IPS-18a (cell line): ENCODE results near the gene DNAJC25.
A peak's percentile ranks its signal among the peaks of the same experiment; 100 is the strongest.

Source experiments
- H3K27ac ChIP-seq: one replicate; pipeline ENCODE4 v1.5.1; 2013; ENCODE audit warnings: low read length
- H3K27me3 ChIP-seq: one replicate; pipeline ENCODE4 v1.6.1; 2013; ENCODE audit warnings: mild to moderate bottlenecking, low read length; ENCODE audit not compliant: control insufficient read depth, insufficient read depth
- H3K36me3 ChIP-seq: one replicate; pipeline ENCODE4 v1.6.1; 2013; ENCODE audit warnings: low read depth, low read length; ENCODE audit not compliant: control insufficient read depth
- H3K4me1 ChIP-seq: one replicate; pipeline ENCODE4 v1.6.1; 2013; ENCODE audit warnings: low read depth, low read length; ENCODE audit not compliant: control insufficient read depth
- H3K4me3 ChIP-seq: one replicate; pipeline ENCODE4 v1.5.1; 2013; ENCODE audit warnings: low read length
- H3K9ac ChIP-seq: one replicate; pipeline ENCODE4 v1.6.1; 2013; ENCODE audit warnings: mild to moderate bottlenecking, low read length, moderate library complexity
- H3K9me3 ChIP-seq: one replicate; pipeline ENCODE4 v1.6.1; 2013; ENCODE audit warnings: low read depth, low read length; ENCODE audit not compliant: control insufficient read depth

The DNAJC25 gene

DNA sequence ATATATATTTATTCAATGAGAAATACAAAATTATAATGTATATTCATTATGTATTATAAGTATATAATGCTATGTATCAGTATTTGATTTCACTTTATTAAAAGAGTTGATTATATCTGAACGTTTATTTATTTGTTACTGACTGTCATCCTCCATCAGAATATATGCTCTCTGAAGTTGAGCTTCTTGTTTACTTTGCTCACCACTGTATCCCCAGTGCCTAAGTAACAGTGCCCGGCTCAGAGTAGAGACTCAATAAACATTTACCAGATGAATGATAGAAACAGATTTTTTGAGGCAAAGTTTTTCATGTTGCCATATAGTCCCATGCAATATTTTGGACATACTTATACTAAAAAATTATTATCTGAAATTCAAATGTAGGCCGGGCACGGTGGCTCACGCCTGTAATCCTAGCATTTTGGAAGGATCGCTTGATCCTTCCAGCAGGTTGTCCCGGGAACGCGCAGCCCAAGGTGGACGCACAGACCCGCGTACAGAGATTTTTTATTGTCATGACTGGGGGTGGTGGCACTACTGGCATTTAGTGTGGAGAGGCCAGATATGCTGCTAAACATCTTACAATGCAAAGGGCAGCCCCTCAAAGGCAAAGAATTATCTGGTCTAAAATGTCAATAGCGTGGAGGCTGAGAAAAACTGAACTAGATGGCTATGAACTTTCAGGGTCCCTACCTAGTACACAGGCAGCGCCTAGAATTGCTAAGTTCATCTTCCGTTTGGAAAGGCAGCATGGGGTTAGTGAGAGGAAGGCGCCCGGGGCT is 761 bp upstream of the DNAJC25 start:
- H3K4me3 ChIP-seq, result peak overlapping the region; percentile 90
- no peak overlapping the region for H3K27ac ChIP-seq

DNA sequence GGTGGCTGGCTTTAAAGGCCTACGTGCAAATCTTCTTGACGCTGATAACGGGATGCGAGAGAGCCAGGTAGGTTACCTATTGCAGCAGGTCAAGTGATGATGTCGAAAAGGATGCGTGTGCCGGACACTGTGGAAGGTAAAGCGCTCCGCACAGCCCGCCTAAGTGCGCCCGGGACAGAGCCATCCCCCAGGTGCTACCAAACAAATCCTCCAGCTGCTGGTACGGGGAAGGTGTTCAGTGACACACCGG is 245 bp upstream of the DNAJC25 start:
- H3K27ac ChIP-seq, result no peak overlapping the region

More for the DNA sequence above, 761 bp upstream of the DNAJC25 start:
- H3K9me3 ChIP-seq, result no peaks in the 10 kb centered on the region
- no peaks in the 10 kb centered on the region for H3K27me3 ChIP-seq
- peak overlapping the region; percentile 86 for H3K9ac ChIP-seq
- peaks cover 6% of the 10 kb centered on the region for H3K4me1 ChIP-seq
- no peaks in the 10 kb centered on the region for H3K36me3 ChIP-seq

DNA sequence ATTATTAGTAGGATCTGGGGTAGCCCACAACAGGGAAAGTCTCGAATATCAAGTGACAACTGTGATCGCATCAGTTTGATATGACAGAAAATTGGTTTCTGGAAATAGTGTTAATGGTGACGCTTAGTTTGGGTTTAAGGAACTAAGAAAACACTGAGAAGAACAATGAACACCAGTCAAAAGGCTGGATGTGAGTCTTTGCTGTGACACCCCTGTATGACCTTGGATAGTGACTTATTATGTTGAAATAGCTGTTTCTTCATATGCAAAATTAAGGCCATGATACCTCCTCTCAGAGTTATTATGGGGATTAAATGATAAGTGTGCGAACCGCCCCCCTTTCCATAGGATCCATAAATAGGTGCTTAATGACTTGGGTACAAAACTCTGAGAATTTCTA is 926 bp downstream of the DNAJC25 start:
- Histone ChIP-seq H3K27me3 (no peaks in the 10 kb centered on the region), H3K36me3 (no peaks in the 10 kb centered on the region), H3K4me3 (peak overlapping the region; percentile 90), H3K9ac (peak overlapping the region; percentile 86), H3K27ac (peak overlapping the region; percentile 13), H3K9me3 (no peaks in the 10 kb centered on the region), H3K4me1 (peaks cover 6% of the 10 kb centered on the region)

More for the DNA sequence above, 245 bp upstream of the DNAJC25 start:
- Histone ChIP-seq H3K9ac (peak overlapping the region; percentile 86), H3K36me3 (no peaks in the 10 kb centered on the region), H3K4me3 (peak overlapping the region; percentile 90), H3K4me1 (peaks cover 6% of the 10 kb centered on the region), H3K9me3 (no peaks in the 10 kb centered on the region), H3K27me3 (no peaks in the 10 kb centered on the region)

DNA sequence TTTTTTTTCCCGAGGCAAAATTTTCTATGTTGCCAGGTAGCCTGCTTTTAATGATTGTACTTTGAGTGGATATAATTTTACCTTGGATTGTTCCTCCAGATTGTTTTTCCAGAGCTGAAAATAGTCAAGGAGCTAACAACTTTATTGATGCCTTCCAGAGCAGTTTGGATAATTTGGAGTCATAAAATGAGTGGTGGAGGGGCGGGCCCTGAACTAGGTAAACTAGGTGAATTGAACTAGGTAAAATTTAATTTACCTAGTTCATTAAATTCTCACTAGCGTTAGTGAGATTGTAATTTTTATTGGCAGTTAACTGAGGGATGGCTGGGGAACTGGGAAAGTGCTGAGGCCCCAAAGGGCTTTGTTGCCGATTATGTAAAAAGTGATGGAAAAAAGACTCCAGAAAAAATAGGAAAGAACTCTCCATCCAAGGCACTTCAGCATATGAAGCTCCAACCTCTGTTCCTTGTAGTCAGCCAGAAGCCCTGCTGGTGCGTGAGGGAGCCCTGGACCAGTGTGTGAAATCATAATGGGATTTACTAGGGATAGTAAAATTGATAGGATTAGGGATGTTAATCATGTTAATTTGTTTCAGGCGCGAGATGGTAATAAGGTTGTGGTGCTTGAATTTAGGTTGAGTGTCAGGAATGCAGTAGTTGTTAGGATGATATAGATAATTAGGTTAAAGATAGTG is 1.7 kb downstream of the DNAJC25 start:
- Histone ChIP-seq H3K36me3 (no peaks in the 10 kb centered on the region), H3K9ac (no peak overlapping the region), H3K27ac (no peak overlapping the region), H3K4me1 (peaks cover 6% of the 10 kb centered on the region), H3K27me3 (no peaks in the 10 kb centered on the region), H3K4me3 (peak overlapping the region; percentile 90), H3K9me3 (no peaks in the 10 kb centered on the region)

DNA sequence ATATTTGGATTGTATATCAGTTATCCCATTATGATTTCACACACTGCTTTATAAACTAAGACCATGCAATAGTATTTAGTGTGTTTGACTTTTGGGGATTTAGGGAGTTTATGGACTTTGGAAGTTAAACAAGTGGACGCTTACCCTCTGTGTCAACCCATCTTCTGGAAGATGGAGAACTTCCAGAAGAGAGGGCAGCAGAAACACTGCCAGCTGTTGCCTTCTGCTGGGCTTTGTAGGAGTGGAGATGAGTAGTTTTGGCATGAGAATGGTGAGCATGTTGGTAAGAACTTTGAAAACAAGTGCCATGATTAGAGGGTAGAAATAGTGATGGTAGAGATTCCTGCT is 2.2 kb downstream of the DNAJC25 start:
- H3K27me3 ChIP-seq, result no peaks in the 10 kb centered on the region
- no peak overlapping the region for H3K9ac ChIP-seq
- H3K4me3 ChIP-seq, result no peak overlapping the region
- peaks cover 6% of the 10 kb centered on the region for H3K4me1 ChIP-seq
- no peak overlapping the region for H3K27ac ChIP-seq
- H3K9me3 ChIP-seq, result no peaks in the 10 kb centered on the region
- no peaks in the 10 kb centered on the region for H3K36me3 ChIP-seq

DNA sequence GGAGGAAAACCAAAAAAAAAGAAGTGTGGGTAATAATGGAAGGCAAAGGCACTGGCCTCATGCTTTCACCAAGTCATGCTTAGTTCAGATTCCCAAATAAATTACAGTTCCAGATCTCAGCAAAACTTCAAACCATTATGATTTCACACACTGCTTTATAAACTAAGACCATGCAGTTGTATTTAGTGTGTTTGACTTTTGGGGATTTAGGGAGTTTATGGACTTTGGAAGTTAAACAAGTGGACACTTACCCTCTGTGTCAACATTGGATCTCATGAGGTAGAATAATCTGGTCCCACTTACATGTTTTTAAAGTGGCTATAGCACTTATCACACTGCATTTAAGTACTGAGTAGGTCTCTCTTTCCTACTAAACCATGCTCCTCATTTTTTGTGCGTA is 3.7 kb downstream of the DNAJC25 start:
- Histone ChIP-seq H3K36me3 (no peaks in the 10 kb centered on the region), H3K9me3 (no peaks in the 10 kb centered on the region), H3K27me3 (no peaks in the 10 kb centered on the region), H3K4me3 (no peak overlapping the region), H3K9ac (no peak overlapping the region), H3K4me1 (peaks cover 6% of the 10 kb centered on the region), H3K27ac (no peak overlapping the region)

DNA sequence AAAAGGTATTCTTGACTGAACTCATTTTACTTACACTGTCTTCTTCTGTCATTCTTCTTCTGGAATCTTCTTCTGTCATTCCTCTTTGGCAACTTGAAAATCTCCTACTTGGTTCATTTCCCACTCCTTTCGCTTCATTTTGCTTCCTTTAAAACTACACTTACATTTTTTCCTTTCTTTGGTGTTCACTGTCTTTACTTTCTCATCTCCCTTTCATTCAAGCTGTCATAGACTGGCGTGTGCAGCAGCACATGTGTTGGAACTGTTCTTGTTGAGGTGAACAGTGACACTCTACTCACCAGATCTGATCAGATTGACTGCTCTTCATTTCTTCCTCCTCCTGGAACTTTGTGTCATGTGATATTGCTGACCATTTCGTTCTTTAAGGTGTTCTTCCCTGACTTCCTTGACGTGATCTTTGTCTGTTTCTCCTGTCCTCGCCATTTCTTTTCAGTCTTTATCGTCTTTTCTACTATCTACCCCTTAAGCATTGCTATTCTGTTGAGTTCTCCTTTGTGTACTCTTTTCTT is 6.4 kb downstream of the DNAJC25 start:
- H3K4me1 ChIP-seq, result peaks cover under 1% of the 10 kb centered on the region
- H3K27ac ChIP-seq, result no peak overlapping the region
- H3K9ac ChIP-seq, result no peak overlapping the region
- no peak overlapping the region for H3K4me3 ChIP-seq
- no peaks in the 10 kb centered on the region for H3K9me3 ChIP-seq
- H3K27me3 ChIP-seq, result no peaks in the 10 kb centered on the region
- H3K36me3 ChIP-seq, result no peaks in the 10 kb centered on the region

DNA sequence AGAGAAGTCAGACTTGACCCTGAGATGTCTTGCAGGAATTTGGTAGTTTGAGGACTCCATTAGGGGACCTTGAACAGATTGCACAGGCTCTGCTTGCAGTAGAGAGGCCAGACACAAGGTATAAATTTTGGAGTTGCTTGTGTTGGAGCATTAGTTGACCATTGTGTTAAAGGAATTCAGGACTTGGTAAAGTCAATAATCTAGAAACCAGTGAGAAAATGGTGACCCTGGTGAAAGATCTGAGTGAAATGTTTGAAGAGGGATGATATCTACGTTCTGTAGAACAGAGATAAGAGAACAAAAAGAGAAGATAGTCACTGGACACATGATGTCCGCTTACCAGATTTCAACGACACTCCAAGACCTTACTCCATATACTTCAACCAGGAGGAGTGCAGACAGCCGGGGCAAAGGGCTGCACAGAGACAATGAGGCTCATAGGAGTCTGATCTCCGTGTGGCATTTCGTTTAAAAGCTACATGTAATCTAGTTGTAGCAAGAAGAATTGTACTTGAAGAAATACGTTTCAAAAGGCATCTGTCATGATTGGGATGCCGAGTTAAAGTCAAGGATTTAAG is 13.2 kb downstream of the DNAJC25 start:
- Histone ChIP-seq H3K27me3 (no peaks in the 10 kb centered on the region), H3K9me3 (no peaks in the 10 kb centered on the region), H3K9ac (no peak overlapping the region), H3K4me3 (no peak overlapping the region), H3K4me1 (no peaks in the 10 kb centered on the region), H3K27ac (no peak overlapping the region), H3K36me3 (peaks cover 23% of the 10 kb centered on the region)

DNA sequence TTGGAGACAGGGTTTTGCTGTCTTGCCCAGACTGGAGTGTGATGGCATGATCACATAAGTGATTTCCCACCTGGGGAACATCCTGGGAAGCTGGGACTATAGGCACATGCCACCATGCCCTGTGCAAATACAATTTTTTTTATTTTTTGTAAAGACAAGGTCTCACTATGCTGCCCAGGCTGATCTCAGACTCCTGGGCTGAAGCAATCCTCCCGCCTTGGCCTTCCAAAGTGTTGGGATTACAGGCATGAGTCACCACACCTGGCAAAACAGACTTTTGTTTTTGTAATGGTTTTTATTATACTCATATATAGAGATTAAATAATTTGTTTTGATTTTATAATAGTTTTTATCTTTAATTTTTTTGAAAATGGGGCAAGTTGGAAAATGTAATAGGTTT is 14.7 kb downstream of the DNAJC25 start:
- Histone ChIP-seq H3K36me3 (peaks cover 30% of the 10 kb centered on the region), H3K27ac (no peak overlapping the region), H3K4me1 (no peaks in the 10 kb centered on the region), H3K4me3 (no peak overlapping the region), H3K27me3 (no peaks in the 10 kb centered on the region), H3K9me3 (no peaks in the 10 kb centered on the region), H3K9ac (no peak overlapping the region)

DNA sequence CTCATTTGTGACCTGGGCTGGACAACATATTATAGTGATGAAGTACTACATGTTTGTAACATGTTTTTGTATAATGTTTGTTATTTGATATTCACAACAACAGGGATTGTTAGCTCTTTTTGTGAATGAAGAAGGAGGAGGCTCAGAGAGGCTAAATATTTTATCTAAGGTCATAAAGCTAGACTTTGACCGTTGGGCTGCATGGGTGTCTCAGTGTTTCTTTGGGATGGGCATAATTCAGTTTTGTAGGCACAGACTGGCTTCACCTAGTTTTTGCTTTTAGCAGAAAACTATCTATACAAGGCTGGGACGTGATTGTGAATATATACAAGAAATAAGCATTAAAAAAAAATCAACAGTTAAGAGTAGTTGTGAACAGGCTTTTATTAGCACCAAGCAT is 15.3 kb downstream of the DNAJC25 start:
- no peaks in the 10 kb centered on the region for H3K4me1 ChIP-seq
- no peaks in the 10 kb centered on the region for H3K9me3 ChIP-seq
- H3K36me3 ChIP-seq, result peaks cover 30% of the 10 kb centered on the region
- H3K9ac ChIP-seq, result no peak overlapping the region
- H3K4me3 ChIP-seq, result no peak overlapping the region
- H3K27ac ChIP-seq, result no peak overlapping the region
- no peaks in the 10 kb centered on the region for H3K27me3 ChIP-seq

DNA sequence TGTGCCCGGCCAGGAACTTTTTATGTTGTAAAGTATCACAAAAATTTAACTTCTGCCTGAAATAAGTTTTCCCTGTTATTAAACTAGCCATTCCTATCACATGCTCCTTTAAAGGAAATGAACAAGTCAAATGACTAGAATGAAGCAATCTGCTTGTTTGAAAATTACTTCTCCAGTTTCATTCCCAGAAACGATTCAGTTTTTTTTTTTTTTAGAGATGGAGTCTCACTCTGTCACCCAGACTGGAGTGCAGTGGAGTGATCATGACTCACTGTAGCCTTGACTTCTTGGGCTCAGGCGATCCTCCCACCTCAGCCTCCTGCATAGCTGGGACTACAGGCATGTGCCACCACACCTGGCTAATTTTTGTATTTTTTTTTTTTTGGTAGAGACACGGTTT is 16.9 kb downstream of the DNAJC25 start:
- no peak overlapping the region for H3K4me3 ChIP-seq
- no peaks in the 10 kb centered on the region for H3K9me3 ChIP-seq
- H3K27ac ChIP-seq, result no peak overlapping the region
- H3K9ac ChIP-seq, result no peak overlapping the region
- peaks cover 27% of the 10 kb centered on the region for H3K36me3 ChIP-seq
- H3K27me3 ChIP-seq, result no peaks in the 10 kb centered on the region
- no peaks in the 10 kb centered on the region for H3K4me1 ChIP-seq
